HPDE6-E6E7 (cell line): ENCODE results near the gene GRPR.
"Not testable (repeated sequence)": the region's sequence is repeated elsewhere in the genome, so short reads cannot be mapped to it uniquely, and the experiment has no call there.

ENCODE experiments used
- DNase-seq: peaks from one replicate; pipeline ENCODE4 v3.0.0; 2011; ENCODE audit warnings: missing footprints; ENCODE audit errors: extremely low spot score

The GRPR gene

DNA sequence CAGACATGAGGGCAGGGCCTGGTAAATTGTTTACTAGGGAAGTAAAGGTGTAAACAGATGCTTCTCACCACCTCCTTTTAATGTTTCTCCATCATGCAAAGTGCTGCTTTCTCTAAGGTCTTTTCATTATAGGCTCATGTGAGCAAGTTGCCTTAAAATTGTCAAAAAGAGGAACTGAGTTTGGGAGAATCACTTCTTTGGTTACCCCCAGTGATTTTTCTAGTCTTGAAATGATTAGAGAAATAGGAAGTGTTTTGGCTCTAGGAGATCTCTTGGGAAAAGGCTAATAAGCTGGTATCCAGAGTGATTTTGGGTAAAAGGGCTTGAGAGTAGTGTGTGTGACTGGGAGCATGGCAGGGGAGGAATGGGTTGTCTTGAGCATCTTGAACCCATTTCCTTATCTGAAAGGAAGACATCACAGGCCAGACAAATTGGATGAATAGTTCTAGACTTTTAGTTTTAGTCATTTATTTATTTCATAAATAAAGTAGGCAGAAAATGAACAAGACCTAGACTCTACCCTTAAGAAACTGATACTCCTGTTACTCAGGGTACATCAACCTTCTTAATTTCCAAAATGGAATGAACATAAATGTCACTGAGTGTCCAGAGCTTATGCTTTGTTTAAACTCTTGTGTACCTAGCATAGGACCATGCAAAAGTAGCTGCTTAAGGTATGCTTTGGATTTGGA lies 14.2 kb downstream of the GRPR start:
- no peak for DNase-seq

DNA sequence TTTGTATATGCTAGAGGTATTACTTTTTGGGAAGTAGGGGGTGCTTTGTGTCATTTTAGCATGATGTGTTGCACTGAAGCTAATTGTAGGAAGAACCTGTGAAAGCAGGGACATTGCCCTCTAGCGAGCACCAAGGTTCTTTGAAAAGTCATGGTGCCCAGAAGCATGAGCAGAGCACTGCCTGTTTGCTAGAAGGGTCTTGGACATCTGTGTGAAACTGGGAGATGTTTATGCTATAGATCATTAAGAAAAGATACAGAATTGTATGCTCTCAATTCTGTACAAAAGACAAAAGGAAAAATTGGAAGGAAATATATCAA lies 14.7 kb downstream of the GRPR start:
- no peak for DNase-seq

DNA sequence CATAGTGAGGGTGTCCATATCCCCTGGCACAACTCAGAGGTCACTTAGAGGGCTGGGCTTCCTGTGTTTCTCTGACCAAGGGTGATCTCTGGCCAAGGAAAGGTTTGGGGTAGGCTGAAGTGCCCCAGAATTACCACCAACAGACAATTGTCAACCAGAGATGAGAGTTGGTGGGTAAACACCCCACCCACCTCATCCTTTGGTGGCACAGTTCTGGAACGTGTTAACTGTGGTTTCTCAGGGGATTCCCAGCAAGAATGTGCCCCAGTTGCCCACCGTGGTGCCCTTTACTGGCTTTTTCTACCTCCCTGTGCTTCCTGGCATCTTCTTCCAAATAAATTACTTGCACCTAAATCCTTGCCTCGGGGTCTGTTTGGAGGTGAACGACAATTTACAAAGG lies 17.1 kb downstream of the GRPR start:
- no peak for DNase-seq

DNA sequence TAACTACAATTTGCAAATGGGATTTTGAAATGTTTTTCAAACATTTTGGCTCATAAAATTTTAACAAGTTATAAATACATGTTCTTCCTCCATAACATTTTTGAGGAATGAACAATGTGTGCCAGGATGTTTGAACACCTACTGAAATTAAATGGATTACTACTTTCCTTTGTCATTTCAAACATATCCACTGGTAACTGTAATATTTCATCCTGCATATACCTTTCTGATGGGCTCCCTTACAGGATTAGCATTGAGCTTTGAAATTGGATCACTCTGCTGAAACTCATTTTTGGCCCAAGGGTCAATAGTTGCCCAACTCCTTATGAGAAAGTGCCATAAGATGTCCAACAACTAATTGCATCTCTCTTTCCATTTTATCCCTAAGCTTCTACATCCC lies 17.6 kb downstream of the GRPR start:
- DNase-seq = no peak

DNA sequence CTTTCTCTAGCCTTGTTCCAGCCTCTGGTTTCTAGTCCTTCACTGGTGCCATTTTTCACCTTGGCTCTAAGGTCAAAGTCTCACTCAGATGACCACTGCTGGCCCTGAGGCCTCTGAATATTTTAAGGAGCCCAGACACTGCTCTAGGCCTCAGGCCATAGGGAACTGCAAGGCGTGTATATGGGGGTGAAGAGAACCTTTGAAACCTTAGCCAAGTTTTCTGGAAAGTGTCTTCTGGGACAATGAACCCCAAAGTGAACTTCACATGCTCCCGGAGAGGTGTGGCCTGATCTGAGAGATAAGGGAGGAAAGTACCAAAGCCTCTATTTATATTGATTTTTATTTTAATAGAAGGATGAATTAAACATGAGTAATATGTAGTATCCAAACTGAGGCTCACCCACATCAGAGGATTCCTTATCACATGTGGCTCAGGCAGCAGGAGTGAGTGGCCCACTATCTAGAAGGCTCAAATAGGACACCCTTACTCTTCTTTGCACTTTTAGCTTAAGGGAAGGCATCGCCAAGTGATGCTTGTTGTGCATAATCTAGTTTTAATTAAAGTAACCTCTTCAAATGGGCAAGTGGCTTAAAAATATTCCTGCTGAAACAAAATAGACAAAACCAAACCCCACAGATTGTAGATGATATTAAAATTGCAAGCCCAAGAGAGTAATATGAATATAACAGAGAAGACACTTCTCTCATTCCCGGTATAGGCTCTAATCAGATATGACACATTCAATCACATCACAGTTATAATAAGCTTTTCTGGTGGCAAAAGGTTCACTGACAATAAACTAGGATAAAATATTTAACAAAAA lies 18.3 kb downstream of the GRPR start:
- no peak for DNase-seq

DNA sequence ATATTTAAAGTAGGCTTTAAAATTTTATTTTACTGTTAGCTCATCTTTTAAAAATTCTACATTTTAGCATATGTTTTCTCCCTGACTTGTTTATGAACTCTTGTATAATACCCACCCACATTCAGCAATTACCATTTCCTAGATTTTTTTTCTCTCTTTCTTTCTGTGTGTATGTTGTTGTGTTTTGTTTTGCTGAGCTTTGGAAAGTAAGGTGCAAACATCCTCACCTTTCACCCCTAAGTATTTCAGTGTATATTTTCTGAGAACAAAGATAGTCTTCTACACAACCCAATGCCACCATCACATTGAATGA lies 18.8 kb downstream of the GRPR start:
- no peak for DNase-seq

DNA sequence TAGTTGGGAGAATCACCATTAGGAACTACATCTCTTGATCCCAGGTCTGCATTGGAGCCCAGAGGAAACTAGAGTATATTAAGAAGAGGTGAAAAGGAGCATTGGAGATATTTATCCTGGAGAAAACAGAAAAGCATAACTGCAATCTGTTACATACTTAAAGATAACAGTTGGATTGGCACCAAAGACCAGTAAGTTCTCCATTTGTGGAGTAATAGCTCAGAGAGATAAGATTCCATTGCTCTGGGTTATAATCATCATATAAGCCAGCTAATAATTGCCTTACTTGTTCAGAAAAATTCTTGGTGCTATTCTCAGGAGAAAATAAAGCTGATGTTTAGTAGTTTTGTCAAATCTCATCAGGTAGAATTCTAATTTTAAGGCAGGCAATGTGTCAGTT lies 20.6 kb downstream of the GRPR start:
- DNase-seq = no peak

DNA sequence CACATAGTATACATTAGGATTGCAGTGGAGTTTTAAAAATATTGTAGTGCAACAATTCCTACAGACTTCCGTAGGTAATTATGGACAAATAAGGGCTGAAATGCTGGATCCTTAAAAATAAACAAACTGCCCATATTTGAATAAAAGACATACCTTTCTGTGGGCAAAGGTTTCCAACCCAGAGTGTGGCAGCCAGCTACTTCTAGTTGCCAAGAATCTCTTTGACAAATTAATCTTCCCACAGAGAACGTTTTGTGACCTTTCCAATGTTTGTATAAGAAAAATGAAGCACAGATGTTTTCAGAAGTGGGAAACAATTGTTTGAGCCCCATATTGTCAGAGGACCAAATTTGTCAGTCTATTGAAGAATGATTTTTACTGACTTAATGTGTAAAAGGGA lies 21.1 kb downstream of the GRPR start:
- no peak for DNase-seq

DNA sequence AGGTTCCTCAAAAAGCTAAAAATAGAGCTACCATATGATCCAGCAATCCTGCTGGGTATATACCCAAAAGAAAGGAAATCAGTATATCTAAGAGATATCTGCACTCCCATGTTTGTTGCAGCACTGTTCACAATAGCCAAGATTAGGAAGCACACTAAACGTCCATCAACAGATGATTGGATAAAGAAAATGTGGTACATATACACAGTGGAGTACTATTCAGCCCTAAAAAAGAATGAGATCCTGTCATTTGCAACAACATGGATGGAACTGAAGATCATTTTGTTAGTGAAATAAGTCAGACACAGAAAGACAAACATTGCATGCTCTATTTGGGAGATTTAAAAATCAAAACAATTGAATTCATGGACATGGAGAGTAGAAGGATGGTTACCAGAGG lies 21.7 kb downstream of the GRPR start:
- DNase-seq = not testable (repeated sequence)

DNA sequence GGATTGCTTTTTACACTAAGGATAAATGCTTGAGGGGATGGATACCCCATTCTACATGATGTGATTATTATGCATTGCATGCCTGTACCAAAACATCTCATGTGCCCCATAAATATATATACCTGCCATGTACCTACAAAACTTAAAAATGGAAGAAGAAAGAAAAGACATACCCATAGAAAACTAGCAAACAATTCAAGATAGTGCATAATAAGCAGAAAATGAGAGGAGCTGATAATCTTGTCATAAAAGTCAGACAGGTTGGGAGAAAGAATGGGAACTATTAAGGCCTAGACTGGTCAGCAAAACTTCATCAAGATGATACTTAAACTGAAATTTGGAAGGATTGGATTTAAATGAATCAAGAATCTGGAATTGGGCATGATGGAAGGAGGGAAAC lies 22.3 kb downstream of the GRPR start:
- DNase-seq = no peak

DNA sequence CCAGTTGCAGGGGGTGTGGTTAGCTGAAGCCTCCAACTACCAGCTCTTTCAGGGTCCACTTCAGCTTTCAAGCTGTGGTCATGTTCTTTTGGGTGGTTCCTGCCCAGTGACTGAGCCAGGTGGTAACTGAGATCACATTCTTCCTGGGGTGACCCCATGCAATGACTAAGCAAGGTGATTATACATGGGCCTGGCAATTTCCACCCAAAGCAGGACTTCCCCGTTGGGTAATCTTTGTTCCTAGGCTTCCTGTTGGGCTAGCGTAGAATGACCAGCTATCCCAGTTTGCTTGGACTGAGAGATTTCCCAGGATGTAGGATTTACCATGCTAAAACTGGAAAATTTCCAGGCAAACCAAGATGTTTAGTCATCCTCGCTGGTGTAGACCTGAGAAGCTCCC lies 25.5 kb downstream of the GRPR start:
- no peak for DNase-seq

DNA sequence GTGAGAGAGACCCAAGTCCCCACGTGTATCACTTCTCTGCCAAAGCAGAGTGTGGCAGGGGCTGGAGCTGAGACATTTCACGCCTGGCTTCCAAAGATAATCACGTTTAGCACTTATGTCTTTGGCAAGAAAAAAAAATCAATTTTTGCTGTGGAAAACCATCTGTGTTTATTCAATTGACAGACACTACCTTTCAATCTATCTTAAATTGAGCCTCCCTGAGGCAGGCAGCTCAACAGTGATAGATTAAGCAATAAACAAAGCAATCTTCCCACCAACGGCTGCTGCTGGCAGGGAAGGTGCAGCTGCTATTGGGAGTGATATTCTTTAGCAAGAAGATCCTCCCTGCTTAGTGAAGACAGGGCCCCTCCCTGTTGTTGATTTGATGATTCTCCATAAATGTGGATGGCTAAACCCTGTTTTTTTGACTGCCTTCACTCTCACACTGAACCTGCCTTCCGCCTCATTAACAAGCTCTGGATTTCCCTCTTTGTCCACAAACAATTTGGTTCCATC lies 32.3 kb downstream of the GRPR start:
- no peak for DNase-seq

DNA sequence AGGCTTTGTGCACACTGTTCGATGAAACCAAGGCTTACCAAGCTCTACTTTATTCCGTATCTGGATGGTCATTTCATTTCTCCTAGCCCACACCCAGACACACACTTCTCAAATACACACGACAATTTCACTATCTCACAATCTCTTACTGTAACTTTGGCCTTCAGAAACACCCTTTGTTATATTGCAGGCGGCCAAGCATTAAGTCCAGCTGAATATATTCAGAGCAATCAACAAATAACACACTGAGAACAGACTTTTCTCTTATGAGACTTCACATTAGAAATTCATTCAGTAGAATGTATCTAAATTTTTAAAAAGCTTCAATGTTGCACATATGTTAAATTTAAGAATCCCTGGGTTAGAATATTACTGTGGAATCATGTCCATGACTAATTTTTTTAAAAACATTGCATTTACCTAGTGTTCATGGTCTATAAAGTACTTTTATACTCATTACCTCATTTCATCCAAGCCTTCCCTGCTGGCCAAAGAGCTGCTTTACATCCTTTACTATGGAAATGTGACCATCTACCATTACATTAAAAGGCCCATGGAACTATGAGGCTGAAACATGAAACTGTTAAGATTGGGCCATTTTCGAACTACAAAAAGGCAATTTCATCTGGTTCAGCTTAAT lies 33.4 kb downstream of the GRPR start:
- no peak for DNase-seq

DNA sequence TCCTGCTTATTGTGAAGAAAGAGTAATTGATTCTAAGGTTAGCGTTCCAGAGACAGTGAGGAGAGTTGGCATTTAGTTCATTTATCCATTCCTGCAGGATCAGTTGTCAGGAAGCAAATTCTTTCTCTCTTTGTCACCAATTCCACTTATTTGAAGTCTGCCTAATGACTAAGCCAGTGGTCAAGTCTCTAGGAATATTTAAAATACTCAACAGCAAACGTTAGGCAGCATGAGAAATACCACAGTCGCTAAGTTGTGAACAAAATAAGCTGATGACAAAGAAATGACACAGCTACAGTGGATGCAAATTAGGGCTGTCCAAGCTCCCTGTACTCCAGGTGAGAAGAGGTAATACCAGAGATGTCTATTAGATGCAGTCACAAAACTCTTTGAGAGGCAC lies 37.4 kb downstream of the GRPR start:
- DNase-seq = peak; percentile 42

DNA sequence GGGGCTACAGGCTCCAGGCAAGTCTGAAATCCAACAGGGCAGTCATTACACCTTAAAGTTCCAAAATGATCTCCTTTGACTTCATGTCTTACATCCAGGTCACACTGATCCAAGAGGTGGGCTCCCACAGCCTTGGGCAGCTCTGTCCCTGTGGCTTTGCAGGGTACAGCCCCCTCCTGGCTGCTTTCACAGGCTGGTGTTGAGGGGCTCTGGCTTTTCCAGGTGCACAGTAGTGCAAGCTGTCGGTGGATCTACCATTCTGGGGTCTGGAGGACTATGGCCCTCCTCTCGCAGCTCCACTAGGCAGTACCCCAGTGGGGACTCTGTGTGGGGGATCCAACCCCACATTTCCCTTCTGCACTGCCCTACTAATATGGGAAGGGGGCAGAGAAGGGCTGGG lies 37.8 kb downstream of the GRPR start:
- DNase-seq = not testable (repeated sequence)

DNA sequence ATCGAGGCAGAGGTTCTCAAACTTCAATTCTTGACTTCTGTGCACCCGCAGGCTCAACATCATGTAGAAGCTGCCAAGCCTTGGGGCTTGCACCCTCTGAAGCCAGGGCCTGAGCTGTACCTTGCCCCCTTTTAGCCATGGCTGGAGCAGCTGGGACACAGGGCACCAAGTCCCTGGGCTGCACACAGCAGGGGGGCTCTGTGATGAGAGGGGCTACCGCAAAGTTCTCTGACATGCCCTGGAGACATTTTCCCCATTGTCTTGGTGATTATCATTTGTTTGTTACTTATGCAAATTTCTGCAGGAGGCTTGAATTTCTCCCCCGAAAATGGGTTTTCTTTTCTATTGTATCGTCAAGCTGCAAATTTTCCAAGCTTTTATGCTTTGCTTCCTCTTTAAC lies 39.0 kb downstream of the GRPR start:
- DNase-seq = no peak

DNA sequence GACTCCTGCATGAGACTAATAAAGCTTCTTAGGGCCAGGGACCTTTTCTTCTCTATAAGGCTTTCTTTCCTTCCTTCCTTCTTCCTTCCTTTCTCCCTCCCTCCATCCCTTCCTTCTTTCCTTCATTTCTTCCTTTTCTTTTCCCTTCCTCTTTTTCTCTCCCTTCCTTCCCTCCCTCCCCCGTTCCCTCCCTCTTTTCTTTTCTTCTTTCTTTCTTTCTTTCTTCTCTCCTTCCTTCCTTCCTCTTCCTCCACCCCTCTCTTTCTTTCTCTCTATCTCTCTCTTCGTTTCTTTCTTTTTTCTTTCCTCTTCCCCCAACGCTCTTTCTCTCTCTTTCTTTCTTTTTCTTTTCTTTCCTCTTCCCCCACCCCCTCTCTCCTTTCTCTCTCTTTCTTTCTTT lies 41.4 kb downstream of the GRPR start:
- DNase-seq = no peak

DNA sequence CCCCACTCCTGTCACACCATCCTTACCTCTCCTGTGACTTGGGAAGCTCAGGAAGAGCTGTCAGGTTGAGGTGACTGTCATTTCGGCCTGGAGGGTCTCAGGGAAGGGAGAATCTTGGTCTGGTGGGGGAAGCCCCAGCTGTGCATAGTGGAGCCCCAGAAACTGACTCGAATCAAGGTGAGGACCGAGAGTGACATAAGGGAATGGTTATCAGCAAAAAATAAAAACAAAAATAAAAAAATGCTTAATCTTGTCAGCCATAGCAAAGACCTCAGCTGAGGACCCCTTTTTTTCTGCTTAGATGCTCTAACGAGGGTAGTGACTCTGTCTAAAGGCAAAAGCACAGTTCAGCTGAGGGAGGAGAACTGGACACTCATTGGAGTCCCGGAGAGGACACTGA lies 43.8 kb downstream of the GRPR start, which contains the start of gene MAGEB17:
Gene MAGEB17 (plus strand): TSS at position 301 of the 400 bp plus-strand sequence. CDS start 2,902 bp downstream, outside the sequence.
- no peak for DNase-seq

DNA sequence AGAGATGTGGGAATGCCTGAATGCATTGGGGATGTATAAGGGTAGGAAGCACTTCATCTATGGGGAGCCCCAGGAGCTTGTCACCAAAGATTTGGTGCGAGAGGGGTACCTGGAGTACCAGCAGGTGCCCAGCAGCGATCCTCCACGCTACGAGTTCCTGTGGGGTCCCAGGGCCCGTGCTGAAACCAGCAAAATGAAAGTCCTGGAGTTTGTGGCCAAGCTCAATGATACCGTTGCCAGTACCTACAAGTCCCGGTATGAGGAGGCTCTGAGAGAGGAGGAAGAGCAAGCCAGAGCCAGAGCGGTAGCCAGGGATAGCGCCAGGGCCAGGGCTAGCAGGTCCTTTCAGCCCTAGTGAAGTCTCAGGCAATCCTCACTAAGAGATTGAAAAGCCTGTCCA lies 47.7 kb downstream of the GRPR start:
- DNase-seq = no peak

DNA sequence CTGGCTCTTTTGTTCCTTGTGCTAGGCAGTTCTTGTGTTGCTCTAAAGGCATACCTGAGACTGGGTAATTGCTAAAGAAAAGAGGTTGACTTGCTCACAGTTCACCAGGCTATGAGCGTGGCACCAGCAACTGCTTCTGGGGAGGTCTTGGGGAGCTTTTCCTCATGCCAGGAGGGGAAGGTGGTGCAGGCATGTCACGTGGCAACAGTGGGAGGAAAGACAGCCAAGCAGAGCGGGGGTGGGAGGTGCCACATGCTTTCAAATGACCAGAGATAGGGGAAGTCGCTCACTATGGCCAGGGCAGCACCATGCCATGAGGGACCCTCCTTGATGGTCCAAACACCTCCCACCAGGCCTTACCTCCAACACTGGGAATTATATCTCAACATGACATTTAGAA lies 48.6 kb downstream of the GRPR start:
- no peak for DNase-seq

DNA sequence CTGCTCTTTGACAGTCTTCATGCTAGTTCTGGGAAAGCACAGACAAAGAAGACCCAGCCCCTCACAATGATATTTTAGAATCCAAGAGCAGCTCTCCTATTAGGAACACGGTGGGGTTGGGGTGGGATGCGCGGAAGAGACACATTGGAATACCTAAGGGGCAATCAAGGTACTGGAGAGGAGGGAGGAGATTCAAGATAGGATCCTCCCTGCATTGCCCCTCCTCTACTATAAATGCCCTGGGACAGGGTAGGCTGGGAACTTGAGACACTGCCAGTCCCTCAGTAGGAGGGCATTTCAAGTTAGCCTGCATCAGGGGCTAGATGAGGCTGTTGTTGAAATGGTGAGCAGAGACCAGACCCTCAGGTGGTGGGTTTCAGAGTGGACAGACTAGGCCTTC lies 49.0 kb downstream of the GRPR start:
- DNase-seq = no peak

DNA sequence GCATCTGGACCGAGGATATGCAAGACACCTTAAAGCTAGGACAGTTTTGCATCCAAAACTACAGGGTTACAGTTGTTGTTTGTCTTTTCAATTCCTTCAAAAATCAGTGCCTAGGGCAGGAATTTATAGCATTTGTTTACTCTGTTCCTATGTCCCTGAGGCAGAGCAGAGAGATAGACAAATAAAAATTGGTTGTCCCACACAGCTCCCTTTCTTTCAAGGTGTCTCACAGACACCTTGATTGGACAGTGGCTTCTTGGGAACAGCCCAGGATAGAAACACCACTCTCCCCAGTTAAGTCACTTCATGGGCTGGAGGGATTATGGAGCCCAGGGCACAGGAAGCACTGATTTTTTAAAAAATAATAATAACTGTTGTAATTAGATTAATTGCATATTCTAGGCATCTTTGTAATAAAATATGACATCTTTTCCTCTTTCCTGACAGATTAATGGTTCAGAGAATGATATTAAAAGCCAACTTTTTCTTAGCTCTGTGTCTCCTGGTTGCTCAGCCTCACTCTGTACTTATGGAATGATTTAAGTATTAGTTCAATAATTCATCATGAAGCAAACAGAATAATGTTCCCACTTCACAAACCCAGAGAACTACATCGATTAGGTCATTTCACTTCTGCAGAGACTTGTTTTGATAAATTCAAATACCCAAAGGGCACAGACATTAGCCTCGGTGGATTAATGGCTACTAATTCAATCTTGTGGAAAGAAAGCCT lies 52.1 kb downstream of the GRPR start:
- DNase-seq = no peak
